Nephron progenitor cell (in vitro differentiated cells): ENCODE results near the gene IRAK3.

Experiments
- DNase-seq: peaks from one replicate; pipeline ENCODE4 v3.0.0; 2021
- H3K27ac Mint-ChIP-seq: 2 replicates; pipeline ENCODE4 v1.8.0; 2021; ENCODE audit warnings: mild to moderate bottlenecking, moderate library complexity, mixed read lengths
- H3K27me3 Mint-ChIP-seq: 2 replicates; pipeline ENCODE4 v1.8.0; 2021; ENCODE audit warnings: mild to moderate bottlenecking, low read depth, mixed read lengths; ENCODE audit not compliant: poor library complexity
- H3K36me3 Mint-ChIP-seq: 2 replicates; pipeline ENCODE4 v1.8.0; 2021; ENCODE audit warnings: low read depth, mixed read lengths
- H3K4me1 Mint-ChIP-seq: 2 replicates; pipeline ENCODE4 v1.8.0; 2021; ENCODE audit warnings: mixed read lengths
- H3K4me3 Mint-ChIP-seq: 2 replicates; pipeline ENCODE4 v1.8.0; 2021; ENCODE audit warnings: mild to moderate bottlenecking, moderate library complexity, mixed read lengths
- H3K9me3 Mint-ChIP-seq: 2 replicates; pipeline ENCODE4 v1.8.0; 2021; ENCODE audit warnings: mild to moderate bottlenecking, moderate library complexity, mixed read lengths
- CTCF ChIP-seq: fragments of 200-600 bp; sonication (generic); IDR thresholded peaks from 2 replicates; pipeline ENCODE4 v1.5.0; 2021; ENCODE audit warnings: antibody characterized with exemption

IRAK3 gene

DNA sequence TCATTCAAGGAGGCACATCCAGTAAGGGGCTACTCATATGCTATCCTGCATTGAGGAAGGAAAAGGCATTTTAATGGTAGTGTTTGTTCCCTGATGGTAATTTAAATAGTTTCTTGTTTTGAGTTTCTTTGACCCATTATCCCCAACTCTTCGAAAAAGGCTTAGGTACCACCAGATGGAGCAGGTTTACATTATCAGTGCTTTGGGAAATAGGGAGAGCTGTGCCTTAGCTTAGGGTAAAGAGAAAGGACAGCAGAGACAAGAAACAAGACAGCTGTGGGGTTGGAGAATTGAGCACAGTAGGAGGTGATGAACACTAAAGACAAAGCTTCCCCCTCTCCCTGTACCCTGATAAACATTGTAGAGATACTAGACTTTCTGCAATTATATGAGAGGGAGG is 84.1 kb downstream of the IRAK3 start:
- TF ChIP-seq CTCF, result no peak
- Mint-ChIP-seq H3K4me3 (no peak overlapping the region), H3K36me3 (no peaks in the 10 kb centered on the region)

GRCh38 chr12:66275040-66275439 is 86.0 kb downstream of the IRAK3 start:
- Mint-ChIP-seq H3K27ac (no peak overlapping the region), H3K9me3 (no peaks in the 10 kb centered on the region), H3K27me3 (peaks cover 16% of the 10 kb centered on the region), H3K36me3 (no peaks in the 10 kb centered on the region), H3K4me3 (no peak overlapping the region), H3K4me1 (peaks cover 5% of the 10 kb centered on the region)
- no peak for DNase-seq
- no peak for TF ChIP-seq CTCF

More for the DNA sequence above, 84.1 kb downstream of the IRAK3 start:
- Mint-ChIP-seq H3K4me1 (peaks cover 5% of the 10 kb centered on the region), H3K9me3 (no peaks in the 10 kb centered on the region), H3K27ac (no peak overlapping the region), H3K27me3 (peaks cover 6% of the 10 kb centered on the region)
- DNase-seq, result no peak

- Mint-ChIP-seq H3K4me1 (peaks cover 5% of the 10 kb centered on the region), H3K27ac (no peak overlapping the region), H3K27me3 (peaks cover 20% of the 10 kb centered on the region), H3K4me3 (no peak overlapping the region), H3K36me3 (no peaks in the 10 kb centered on the region), H3K9me3 (peaks cover 11% of the 10 kb centered on the region)
- peak; percentile 36 for TF ChIP-seq CTCF
- DNase-seq, result no peak
Measured at GRCh38 chr12:66279123-66279712, 90.2 kb downstream of the IRAK3 start.

DNA sequence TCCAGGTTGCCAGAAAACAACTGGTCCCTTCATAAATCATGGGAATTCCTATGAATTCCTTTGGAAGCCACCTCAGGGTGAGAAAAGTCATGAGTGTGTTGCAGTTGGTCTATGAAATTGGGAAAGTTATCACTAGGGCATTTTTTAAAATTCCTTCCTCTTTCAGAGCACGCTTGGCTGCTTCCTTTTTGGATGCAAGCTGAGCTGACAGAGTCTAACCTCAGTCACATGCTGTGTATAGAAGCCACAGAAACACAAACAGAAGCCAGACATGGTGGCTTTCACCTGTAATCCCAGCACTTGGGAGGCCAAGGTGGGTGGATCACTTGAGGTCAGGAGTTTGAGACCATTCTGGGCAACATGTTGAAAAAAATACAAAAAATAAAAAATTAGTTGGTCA is 91.5 kb downstream of the IRAK3 start:
- H3K9me3 Mint-ChIP-seq, result peaks cover 11% of the 10 kb centered on the region
- no peak overlapping the region for H3K4me3 Mint-ChIP-seq
- TF ChIP-seq CTCF, result no peak
- H3K27ac Mint-ChIP-seq, result no peak overlapping the region
- DNase-seq, result no peak
- no peaks in the 10 kb centered on the region for H3K36me3 Mint-ChIP-seq
- H3K4me1 Mint-ChIP-seq, result peaks cover 5% of the 10 kb centered on the region
- peaks cover 17% of the 10 kb centered on the region for H3K27me3 Mint-ChIP-seq

DNA sequence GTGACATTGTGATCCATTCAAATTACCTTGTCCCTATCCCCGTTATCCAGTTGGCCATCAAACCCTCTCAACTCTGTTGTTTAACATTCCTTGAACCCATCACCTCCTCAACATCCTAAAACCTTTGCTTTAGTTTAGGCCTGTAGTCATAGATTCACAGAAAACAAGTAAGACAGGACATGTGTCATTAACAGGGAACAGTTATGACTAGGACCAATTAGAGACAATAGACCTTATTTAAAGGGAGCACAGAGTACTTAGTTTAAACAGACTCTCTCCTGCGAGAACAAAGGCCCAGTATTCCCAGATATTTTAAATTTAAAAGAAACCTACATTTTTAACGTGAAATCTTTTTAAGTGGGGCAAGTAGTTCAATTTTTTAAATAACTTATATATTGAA is 93.2 kb downstream of the IRAK3 start:
- H3K27ac Mint-ChIP-seq, result no peak overlapping the region
- peaks cover 11% of the 10 kb centered on the region for H3K9me3 Mint-ChIP-seq
- H3K27me3 Mint-ChIP-seq, result peaks cover 20% of the 10 kb centered on the region
- no peaks in the 10 kb centered on the region for H3K4me1 Mint-ChIP-seq
- no peaks in the 10 kb centered on the region for H3K36me3 Mint-ChIP-seq
- DNase-seq, result no peak
- no peak overlapping the region for H3K4me3 Mint-ChIP-seq
- no peak for TF ChIP-seq CTCF

DNA sequence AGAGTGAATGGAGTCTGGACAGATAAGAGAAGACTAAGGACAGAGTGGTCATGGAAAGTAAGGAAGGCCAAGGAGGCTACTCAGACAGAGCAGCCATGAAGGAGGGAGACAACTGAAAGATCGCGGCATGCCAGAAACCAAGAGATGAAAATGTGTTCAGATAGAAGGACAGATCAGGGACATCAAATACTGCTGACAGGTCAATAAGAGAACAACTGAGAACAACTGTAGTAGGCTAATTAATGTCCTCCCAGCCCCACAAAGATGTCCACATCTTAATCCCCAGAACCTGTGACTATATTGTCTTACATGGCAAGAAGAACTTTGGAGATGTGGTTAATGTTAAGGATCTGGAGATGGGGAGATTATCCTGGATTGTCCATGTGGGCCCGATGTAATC is 98.3 kb downstream of the IRAK3 start:
- no peaks in the 10 kb centered on the region for H3K4me1 Mint-ChIP-seq
- DNase-seq, result no peak
- H3K9me3 Mint-ChIP-seq, result peaks cover 3% of the 10 kb centered on the region
- H3K27me3 Mint-ChIP-seq, result peaks cover 13% of the 10 kb centered on the region
- no peak overlapping the region for H3K4me3 Mint-ChIP-seq
- no peak overlapping the region for H3K27ac Mint-ChIP-seq
- TF ChIP-seq CTCF, result no peak
- H3K36me3 Mint-ChIP-seq, result no peaks in the 10 kb centered on the region
